Mesodermal cell (in vitro differentiated cells): ENCODE data around the gene XYLT2.
A peak's percentile ranks its signal among the peaks of the same experiment; 100 is the strongest.

Experiments
- H3K27ac ChIP-seq: 2 replicates; pipeline ENCODE4 v1.7.0; 2013; ENCODE audit warnings: mild to moderate bottlenecking, low read depth, low read length, moderate library complexity; ENCODE audit not compliant: severe bottlenecking
- H3K36me3 ChIP-seq: 2 replicates; pipeline ENCODE4 v1.7.1; 2013; ENCODE audit warnings: mild to moderate bottlenecking, low read length, moderate library complexity; ENCODE audit not compliant: control insufficient read depth, insufficient read depth
- H3K4me1 ChIP-seq: one replicate; pipeline ENCODE4 v1.7.1; 2013; ENCODE audit warnings: mild to moderate bottlenecking, low read length; ENCODE audit not compliant: insufficient read depth, control insufficient read depth, poor library complexity, severe bottlenecking
- H3K4me3 ChIP-seq: 2 replicates; pipeline ENCODE4 v1.7.0; 2013; ENCODE audit warnings: low read length, control low read depth, mild to moderate bottlenecking; ENCODE audit not compliant: insufficient read depth, poor library complexity, severe bottlenecking; ENCODE audit errors: extremely low read depth
- H3K9me3 ChIP-seq: 2 replicates; pipeline ENCODE4 v1.7.1; 2013; ENCODE audit warnings: mild to moderate bottlenecking, low read length, moderate library complexity; ENCODE audit not compliant: control insufficient read depth
- WGBS, 2 experiments: methylation state at CpG; one replicate each; pipeline ENCODE4 v1.1.5; 2013; ENCODE audit warnings: missing lambda C conversion rate in 2 of 2; ENCODE audit not compliant: insufficient coverage in 2 of 2; 5-methylcytosine and 5-hydroxymethylcytosine counted together

XYLT2 gene

DNA sequence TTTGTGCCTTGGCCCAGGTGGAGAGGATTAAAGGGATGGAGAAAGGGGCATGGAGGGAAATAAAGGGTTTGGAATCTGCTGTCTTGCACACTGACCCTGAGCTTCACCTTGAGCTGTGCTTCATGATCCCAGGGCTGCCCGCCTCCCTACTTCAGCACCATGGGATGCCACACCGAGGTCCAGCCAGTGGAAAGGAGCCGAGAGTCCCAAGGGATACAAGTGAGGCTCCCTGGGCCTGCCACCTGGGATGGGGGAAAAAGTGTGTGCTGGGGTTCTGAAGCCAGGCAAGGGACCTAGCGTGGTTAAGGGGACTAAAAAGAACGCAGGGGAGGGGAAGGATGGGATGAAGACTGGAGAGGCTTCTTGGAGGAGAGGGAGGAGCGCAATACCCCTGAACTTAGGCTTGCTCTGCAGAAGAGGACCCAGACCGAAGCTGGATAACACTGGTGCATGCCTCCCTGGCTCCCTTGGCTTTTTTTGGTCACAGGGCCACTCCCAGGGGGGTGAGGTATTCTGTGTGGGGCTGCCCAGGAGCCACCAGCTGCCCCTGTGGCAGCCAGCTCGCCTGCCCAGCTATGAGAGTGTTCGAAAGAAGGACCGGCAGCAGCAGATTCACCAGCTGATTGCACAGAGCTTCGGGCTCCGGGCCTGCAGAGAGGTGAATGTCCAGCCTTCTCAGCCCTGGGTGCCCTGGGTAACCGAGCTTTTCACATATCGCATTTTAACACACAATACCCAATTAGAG lies 19.9 kb downstream of the XYLT2 start:
- Histone ChIP-seq H3K36me3 (peaks cover 53% of the 10 kb centered on the region), H3K4me1 (peaks cover 37% of the 10 kb centered on the region), H3K27ac (no peak overlapping the region), H3K4me3 (no peak overlapping the region), H3K9me3 (no peaks in the 10 kb centered on the region)
- 96 to 98% methylated on average over 6 to 8 of the region's 14 CpGs for WGBS, 2 experiments

DNA sequence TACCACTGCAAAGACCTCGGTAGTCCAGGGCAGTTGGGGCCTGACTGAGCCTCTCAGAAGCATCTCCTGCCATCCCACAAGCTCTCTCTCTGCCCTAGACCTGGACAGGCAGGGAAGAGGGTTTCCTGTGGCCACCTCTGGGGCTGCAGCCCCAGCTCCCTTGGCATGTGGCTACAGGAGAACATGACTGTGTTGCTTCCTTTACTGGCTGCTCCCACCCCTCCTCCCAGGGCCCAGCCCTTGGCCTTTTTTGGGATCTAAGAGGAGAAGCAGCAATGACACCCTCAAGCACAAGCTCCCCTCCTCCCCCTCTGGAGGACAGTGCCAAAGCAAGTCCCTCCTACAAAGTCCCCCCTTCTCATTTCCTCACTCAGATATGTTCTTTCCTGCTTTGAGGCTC lies 21.5 kb downstream of the XYLT2 start:
- WGBS, 2 experiments: 88 to 100% methylated on average over 1 of the region's 1 CpG

DNA sequence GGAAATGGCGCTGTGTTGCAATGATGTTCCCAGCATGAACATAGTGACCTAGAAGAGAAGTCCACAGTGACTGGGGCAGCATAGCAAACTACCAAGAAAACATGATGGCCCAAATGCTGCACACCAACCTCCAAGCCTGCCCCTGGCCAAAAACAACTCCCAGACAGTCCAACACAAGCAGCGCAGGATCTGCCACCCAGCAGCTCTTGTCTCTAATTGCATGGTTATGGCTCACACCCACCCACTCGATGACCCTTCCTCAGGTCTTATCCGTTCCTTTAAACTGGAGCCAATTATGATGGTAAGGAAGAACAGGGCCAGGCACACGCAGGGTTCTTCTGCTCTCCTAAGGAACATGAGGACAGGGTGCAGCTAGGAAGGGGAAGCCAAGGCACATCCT lies 24.1 kb downstream of the XYLT2 start:
- Histone ChIP-seq H3K4me3 (no peak overlapping the region), H3K27ac (no peak overlapping the region), H3K4me1 (peaks cover 23% of the 10 kb centered on the region), H3K9me3 (no peaks in the 10 kb centered on the region), H3K36me3 (peaks cover 64% of the 10 kb centered on the region)
- 98 to 100% methylated on average over 3 to 5 of the region's 5 CpGs for WGBS, 2 experiments

More for the DNA sequence above, 21.5 kb downstream of the XYLT2 start:
- H3K4me3 ChIP-seq: no peak overlapping the region
- no peak overlapping the region for H3K27ac ChIP-seq
- no peaks in the 10 kb centered on the region for H3K9me3 ChIP-seq
- H3K4me1 ChIP-seq: peaks cover 44% of the 10 kb centered on the region
- peaks cover 62% of the 10 kb centered on the region for H3K36me3 ChIP-seq

- H3K4me1 ChIP-seq: peaks cover 14% of the 10 kb centered on the region
- H3K9me3 ChIP-seq: no peaks in the 10 kb centered on the region
- WGBS, 2 experiments: 94 to 100% methylated on average over 2 of the region's 2 CpGs
- no peak overlapping the region for H3K27ac ChIP-seq
- peaks cover 65% of the 10 kb centered on the region for H3K36me3 ChIP-seq
- peak overlapping the region; percentile 85 for H3K4me3 ChIP-seq
Measured at GRCh38 chr17:50371526-50371925, 25.6 kb downstream of the XYLT2 start.

- peak overlapping the region; percentile 83 for H3K27ac ChIP-seq
- H3K4me3 ChIP-seq: peak overlapping the region; percentile 85
- H3K4me1 ChIP-seq: peaks cover 14% of the 10 kb centered on the region
- peaks cover 60% of the 10 kb centered on the region for H3K36me3 ChIP-seq
- WGBS, 2 experiments: 21 to 30% methylated on average over 11 to 13 of the region's 14 CpGs
- no peaks in the 10 kb centered on the region for H3K9me3 ChIP-seq
Measured at GRCh38 chr17:50372222-50372757, 26.4 kb downstream of the XYLT2 start.

- 1 to 2% methylated on average over 36 of the region's 42 CpGs for WGBS, 2 experiments
- peaks cover 54% of the 10 kb centered on the region for H3K36me3 ChIP-seq
- H3K27ac ChIP-seq: peak within 1 kb of the TSS; percentile 83
- H3K4me1 ChIP-seq: peaks cover 14% of the 10 kb centered on the region
- peak within 1 kb of the TSS; percentile 85 for H3K4me3 ChIP-seq
- H3K9me3 ChIP-seq: no peaks in the 10 kb centered on the region
Measured at GRCh38 chr17:50372758-50373556, 27.0 kb downstream of the XYLT2 start, which contains the start of the genes EME1 and MRPL27. Gene EME1, plus strand, starts transcription at chr17:50373229. Its CDS starts 1,980 bp downstream, at chr17:50375209. Gene MRPL27, minus strand, starts transcription at chr17:50373184. Its CDS starts 14 bp downstream, at chr17:50373170.

GRCh38 chr17:50373705-50374104 lies 27.8 kb downstream of the XYLT2 start:
- Histone ChIP-seq H3K4me1 (peaks cover 14% of the 10 kb centered on the region), H3K4me3 (peak overlapping the region; percentile 85), H3K36me3 (peaks cover 53% of the 10 kb centered on the region), H3K27ac (no peak overlapping the region), H3K9me3 (no peaks in the 10 kb centered on the region)
- no CpG with 5 or more reads among the region's 2 CpGs for WGBS, 2 experiments

DNA sequence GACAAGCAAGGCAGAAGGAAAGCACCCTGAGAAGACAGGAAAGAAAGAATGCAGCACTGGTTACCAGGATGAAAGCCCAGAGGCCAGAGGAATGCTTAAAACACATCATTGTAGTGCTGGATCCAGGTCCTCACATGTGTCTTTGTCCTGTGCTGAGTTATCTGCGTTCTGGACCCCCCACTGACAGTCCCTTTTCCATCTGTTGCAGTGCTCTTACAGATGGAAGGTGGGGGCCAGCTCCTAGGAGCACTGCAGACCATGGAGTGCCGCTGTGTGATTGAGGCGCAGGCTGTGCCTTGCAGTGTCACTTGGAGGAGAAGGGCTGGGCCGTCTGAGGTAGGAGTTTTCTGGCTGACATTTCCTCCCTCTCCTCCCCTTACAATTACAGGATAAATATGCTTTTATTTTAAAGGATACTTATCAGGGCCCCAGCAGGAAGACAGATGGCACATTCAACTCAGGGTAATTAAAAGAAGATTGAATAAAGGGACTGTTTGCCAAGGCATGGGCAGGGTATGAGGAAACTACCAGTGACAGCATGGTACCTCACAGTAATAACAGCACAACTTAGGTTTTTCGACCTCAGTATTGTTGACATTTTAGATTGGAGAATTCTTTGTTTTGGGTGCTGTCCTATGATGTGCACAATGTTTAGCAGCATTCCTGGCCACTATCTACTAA lies 30.1 kb downstream of the XYLT2 start:
- H3K27ac ChIP-seq: no peak overlapping the region
- peaks cover 53% of the 10 kb centered on the region for H3K36me3 ChIP-seq
- H3K9me3 ChIP-seq: no peaks in the 10 kb centered on the region
- no peak overlapping the region for H3K4me3 ChIP-seq
- 79% methylated on average over 3 of the region's 5 CpGs for WGBS, 2 experiments
- H3K4me1 ChIP-seq: peaks cover 11% of the 10 kb centered on the region

GRCh38 chr17:50379351-50380132 lies 33.6 kb downstream of the XYLT2 start:
- Histone ChIP-seq H3K4me1 (no peaks in the 10 kb centered on the region), H3K9me3 (no peaks in the 10 kb centered on the region), H3K27ac (no peak overlapping the region), H3K36me3 (peaks cover 79% of the 10 kb centered on the region), H3K4me3 (no peak overlapping the region)
- 94 to 100% methylated on average over 4 to 5 of the region's 6 CpGs for WGBS, 2 experiments
